PC-3 (cell line): ENCODE results near the gene PCDHA1. TPM values are rescaled to one million over a fixed set of nuclear protein-coding genes. Genes with fewer than 3 reads are reported as not detected.
"Not testable (repeated sequence)": the region's sequence is repeated elsewhere in the genome, so short reads cannot be mapped to it uniquely, and the experiment has no call there.

Experiments
- ATAC-seq: fragments of 200-7000 bp; cut with Tn5 transposase; 2 replicates; pipeline ENCODE4 v1.9.1; 2020; ENCODE audit warnings: mild to moderate bottlenecking, moderate library complexity
- BruUV-seq: library from RNA; stranded (reverse); fragments of 400-500 nt; replicated peaks from 2 replicates; lab custom pipeline; 2021; lab: Mats Ljungman, UMichigan
- CTCF ChIA-PET: fragments of 300-600 bp; sonication (Branson Sonifier 250); formaldehyde crosslinking; loops from one replicate; lab custom pipeline; 2022; ENCODE audit warnings: antibody characterized with exemption; lab: Charles Lee
- POLR2A ChIA-PET: fragments of 300-600 bp; sonication (Branson Sonifier 250); formaldehyde crosslinking; loops from one replicate; lab custom pipeline; 2022; ENCODE audit warnings: antibody characterized with exemption; ENCODE audit not compliant: unreplicated experiment; lab: Charles Lee
- DNase-seq: peaks from one replicate; pipeline ENCODE4 v3.0.0-alpha.2; 2015
- H2AFZ ChIP-seq: fragments of 300-600 bp; sonication (generic); 2 replicates; pipeline ENCODE4 v1.6.0; 2016; ENCODE audit warnings: antibody characterized with exemption, low read length
- H3F3A ChIP-seq: fragments of 300-600 bp; sonication (generic); one replicate; pipeline ENCODE4 v1.6.0; 2017; ENCODE audit warnings: antibody characterized with exemption, low read length, control low read depth, mild to moderate bottlenecking; ENCODE audit not compliant: unreplicated experiment
- H3K27ac ChIP-seq: fragments of 300-600 bp; sonication (generic); 2 replicates; pipeline ENCODE4 v1.5.1; 2016; ENCODE audit warnings: mild to moderate bottlenecking, low read length
- H3K27me3 ChIP-seq: fragments of 300-600 bp; sonication (generic); 2 replicates; pipeline ENCODE4 v1.6.1; 2016; ENCODE audit warnings: low read length, mixed read lengths
- H3K36me3 ChIP-seq: fragments of 300-600 bp; sonication (generic); 2 replicates; pipeline ENCODE4 v1.6.1; 2016; ENCODE audit warnings: low read depth, mixed run types, low read length, mixed read lengths
- H3K4me1 ChIP-seq: fragments of 300-600 bp; sonication (generic); 2 replicates; pipeline ENCODE4 v1.5.1; 2016; ENCODE audit warnings: low read length; ENCODE audit not compliant: insufficient read depth
- H3K4me2 ChIP-seq: fragments of 300-600 bp; sonication (generic); 2 replicates; pipeline ENCODE4 v1.6.0; 2016; ENCODE audit warnings: low read length
- H3K4me3 ChIP-seq: fragments of 300-600 bp; sonication (generic); 2 replicates; pipeline ENCODE4 v1.5.1; 2016; ENCODE audit warnings: mild to moderate bottlenecking, low read length, mixed read lengths
- H3K79me2 ChIP-seq: fragments of 300-600 bp; sonication (generic); 2 replicates; pipeline ENCODE4 v1.6.1; 2017; ENCODE audit warnings: low read length, mixed read lengths
- H3K9ac ChIP-seq: fragments of 300-600 bp; sonication (generic); 2 replicates; pipeline ENCODE4 v1.6.0; 2016; ENCODE audit warnings: mild to moderate bottlenecking, low read length
- H3K9me2 ChIP-seq: fragments of 300-600 bp; sonication (generic); replicated peaks from 2 replicates; pipeline ENCODE4 v1.6.1; 2016; ENCODE audit warnings: mixed run types, low read length, mixed read lengths
- H3K9me3 ChIP-seq: fragments of 300-600 bp; sonication (generic); 2 replicates; pipeline ENCODE4 v1.6.1; 2016; ENCODE audit warnings: low read length, mixed read lengths
- H4K20me1 ChIP-seq: fragments of 300-600 bp; sonication (generic); 2 replicates; pipeline ENCODE4 v1.6.1; 2016; ENCODE audit warnings: low read length, mixed read lengths
- CTCF ChIP-seq: fragments of 300-600 bp; sonication (generic); conservative IDR thresholded peaks from 2 replicates; pipeline ENCODE4 v1.5.1; 2017; ENCODE audit warnings: antibody characterized with exemption, low read depth, mild to moderate bottlenecking, low read length
- EZH2 ChIP-seq: fragments of 300-600 bp; sonication (generic); IDR thresholded peaks from one replicate; pipeline ENCODE4 v1.6.1; 2017; ENCODE audit warnings: antibody characterized with exemption, mild to moderate bottlenecking, low read length; ENCODE audit not compliant: unreplicated experiment
- EZH2phosphoT487 ChIP-seq: fragments of 300-600 bp; sonication (generic); IDR thresholded peaks from 2 replicates; pipeline ENCODE4 v1.6.1; 2018; ENCODE audit warnings: mild to moderate bottlenecking, antibody characterized with exemption, low read length, borderline replicate concordance
- intact Hi-C: fragments of 100-400 bp; cut with micrococcal nuclease; formaldehyde crosslinking; loops from 2 replicates; pipeline ENCODE4 v1.9.0; 2023
- total RNA-seq: library from RNA; depleted of rRNA; stranded (reverse); fragments of >200 nt; gene quantifications from 2 replicates; pipeline ENCODE4 v1.2.3, GENCODE V29; 2014

The PCDHA1 gene
- total RNA-seq, 1 experiment from 2014 or later = not detected

- Histone ChIP-seq H3K79me2 (no peaks in the 10 kb centered on the region), H3K9me3 (peaks cover 9% of the 10 kb centered on the region; the same call in 1 of the 2 replicates), H3K4me2 (no peak overlapping the region), H2AFZ (no peak overlapping the region), H3K27ac (no peak overlapping the region), H3K36me3 (peaks cover 2% of the 10 kb centered on the region; the same call in 1 of the 2 replicates), H3K9me2 (no peaks in the 10 kb centered on the region), H3K4me1 (no peaks in the 10 kb centered on the region), H3K9ac (no peak overlapping the region), H3K4me3 (no peak overlapping the region), H4K20me1 (no peaks in the 10 kb centered on the region), H3K27me3 (no peaks in the 10 kb centered on the region), H3F3A (no peaks in the 10 kb centered on the region)
- intact Hi-C loops = no loop called here
- POLR2A ChIA-PET = no interaction called here
- ATAC-seq (no peak), DNase-seq (no peak)
- BruUV-seq = no TSS peak
- TF ChIP-seq EZH2 (no peak), EZH2phosphoT487 (no peak), CTCF (no peak)
- CTCF ChIA-PET = no interaction called here
Measured at GRCh38 chr5:140796718-140797095, 10.8 kb downstream of the PCDHA1 start.

- Histone ChIP-seq H3K4me3 (no peak within 1 kb of the TSS), H3F3A (no peaks in the 10 kb centered on the region), H4K20me1 (no peaks in the 10 kb centered on the region), H3K79me2 (no peaks in the 10 kb centered on the region), H3K36me3 (no peaks in the 10 kb centered on the region), H3K9me3 (no peaks in the 10 kb centered on the region), H3K9ac (no peak within 1 kb of the TSS), H2AFZ (no peak within 1 kb of the TSS), H3K27me3 (no peaks in the 10 kb centered on the region), H3K27ac (no peak within 1 kb of the TSS), H3K9me2 (no peaks in the 10 kb centered on the region), H3K4me2 (no peak within 1 kb of the TSS), H3K4me1 (no peaks in the 10 kb centered on the region)
- TF ChIP-seq CTCF (no peak), EZH2phosphoT487 (no peak), EZH2 (no peak)
- ChIA-PET POLR2A (no interaction called here), CTCF (interaction anchor here (0.5 kb wide), 1 partner anchor 40 kb away, joined by 4 read pairs; the partner anchor contains the start of gene PCDHA8)
- intact Hi-C loops = no loop called here
- no TSS peak for BruUV-seq
- DNase-seq (no peak), ATAC-seq (no peak)
Measured at GRCh38 chr5:140800816-140801493, 15.0 kb downstream of the PCDHA1 start, which contains the start of gene PCDHA3. TSS of gene PCDHA3 (plus strand) at chr5:140801057.

GRCh38 chr5:140801494-140801841 is 15.5 kb downstream of the PCDHA1 start:
- Histone ChIP-seq H3K4me2 (no peak overlapping the region), H4K20me1 (no peaks in the 10 kb centered on the region), H3K9me3 (no peaks in the 10 kb centered on the region), H3K4me3 (no peak overlapping the region), H3K4me1 (no peaks in the 10 kb centered on the region), H3K79me2 (no peaks in the 10 kb centered on the region), H3K27ac (no peak overlapping the region), H3K36me3 (no peaks in the 10 kb centered on the region), H3K27me3 (no peaks in the 10 kb centered on the region), H3K9ac (no peak overlapping the region), H2AFZ (no peak overlapping the region), H3F3A (no peaks in the 10 kb centered on the region), H3K9me2 (no peaks in the 10 kb centered on the region)
- TF ChIP-seq EZH2phosphoT487 (no peak), CTCF (no peak), EZH2 (no peak)
- BruUV-seq = no TSS peak
- ChIA-PET CTCF (interaction anchor here (0.5 kb wide), 1 partner anchor 40 kb away, joined by 4 read pairs; the partner anchor contains the start of gene PCDHA8), POLR2A (no interaction called here)
- intact Hi-C loops = no loop called here
- DNase-seq (no peak), ATAC-seq (no peak)

- POLR2A ChIA-PET, H3K36me3 ChIP-seq, BruUV-seq: not testable (repeated sequence)
Measured at GRCh38 chr5:140802381-140802780, 16.4 kb downstream of the PCDHA1 start.

More at GRCh38 chr5:140802381-140802780, 16.4 kb downstream of the PCDHA1 start:
- intact Hi-C loops, H3K9me3 ChIP-seq, H3K27me3 ChIP-seq, H3K4me1 ChIP-seq, ATAC-seq, DNase-seq, H2AFZ ChIP-seq, H3K79me2 ChIP-seq, H3K9ac ChIP-seq, H3K4me2 ChIP-seq, CTCF ChIA-PET, H4K20me1 ChIP-seq, H3F3A ChIP-seq, H3K4me3 ChIP-seq, H3K27ac ChIP-seq, H3K9me2 ChIP-seq: not testable (repeated sequence)
